Measurements from ENCODE around the gene LYPD8. TPM values are rescaled to one million over a fixed set of nuclear protein-coding genes. Genes with fewer than 3 reads are reported as not detected.

The LYPD8 gene
- total RNA-seq, 4 donors from 2014 or later, result 0.57 TPM; not detected in 3

GRCh38 chr1:248696774-248697173 lies 58.8 kb downstream of the LYPD8 start:
- Histone ChIP-seq H3K27ac (replicated peaks in 1 of 4) (no peak overlapping the region), H3K9me3 (no peaks in the 10 kb centered on the region), H3K4me3 (no peak overlapping the region), H3K4me1 (peaks cover 0 to 14% (median 4%) of the 10 kb centered on the region in 4 donors), H3K36me3 (no peaks in the 10 kb centered on the region), H3K27me3 (peaks cover 0 to 3% (median 0%) of the 10 kb centered on the region in 4 donors)
- TF ChIP-seq POLR2A (IDR thresholded peaks at IDR 0.05; ENCODE audit: low read depth), result no peak
- TF ChIP-seq POLR2AphosphoS5 (IDR thresholded peaks at IDR 0.05), result no peak
- no peak for TF ChIP-seq EP300 (IDR thresholded peaks at IDR 0.05)
- TF ChIP-seq CTCF (IDR thresholded peaks at IDR 0.05), result no peak
- intact Hi-C loops (cut with DNase I), result no loop called here
- no peak for DNase-seq (ENCODE audit: extremely low spot score)
- WGBS, result 73% methylated on average over 3 of the region's 3 CpGs

DNA sequence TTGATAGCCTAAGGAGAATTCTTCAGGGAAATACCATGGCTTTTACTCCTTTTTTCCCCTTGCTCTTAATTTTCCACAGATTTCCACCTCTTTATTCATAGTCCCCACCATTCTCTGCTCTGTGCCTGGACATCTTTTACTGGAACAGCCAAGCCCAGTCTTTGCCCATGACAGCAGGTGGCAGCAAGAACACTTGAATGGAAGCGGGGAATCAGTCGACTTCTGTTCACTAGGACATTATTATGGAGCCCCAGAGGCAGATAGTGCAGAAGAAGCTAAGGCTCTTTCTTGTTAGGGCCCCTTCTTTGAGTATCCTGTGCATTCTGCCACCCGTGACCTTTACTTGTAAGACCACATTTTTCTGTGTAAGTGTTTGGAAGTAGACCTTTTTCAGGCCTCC lies 59.3 kb downstream of the LYPD8 start:
- WGBS, result 70% methylated on average over 3 of the region's 3 CpGs
- Histone ChIP-seq H3K9me3 (no peaks in the 10 kb centered on the region), H3K27ac (replicated peaks in 1 of 4) (no peak overlapping the region), H3K4me3 (no peak overlapping the region), H3K4me1 (peaks cover 0 to 14% (median 4%) of the 10 kb centered on the region in 4 donors), H3K27me3 (peaks cover 0 to 6% (median 0%) of the 10 kb centered on the region in 4 donors), H3K36me3 (no peaks in the 10 kb centered on the region)
- no peak for DNase-seq (ENCODE audit: extremely low spot score)
- TF ChIP-seq CTCF (IDR thresholded peaks at IDR 0.05), result peak in 1 of 3 experiments; percentile 20
- TF ChIP-seq POLR2A (IDR thresholded peaks at IDR 0.05; ENCODE audit: low read depth), result no peak
- intact Hi-C loops (cut with DNase I), result no loop called here

DNA sequence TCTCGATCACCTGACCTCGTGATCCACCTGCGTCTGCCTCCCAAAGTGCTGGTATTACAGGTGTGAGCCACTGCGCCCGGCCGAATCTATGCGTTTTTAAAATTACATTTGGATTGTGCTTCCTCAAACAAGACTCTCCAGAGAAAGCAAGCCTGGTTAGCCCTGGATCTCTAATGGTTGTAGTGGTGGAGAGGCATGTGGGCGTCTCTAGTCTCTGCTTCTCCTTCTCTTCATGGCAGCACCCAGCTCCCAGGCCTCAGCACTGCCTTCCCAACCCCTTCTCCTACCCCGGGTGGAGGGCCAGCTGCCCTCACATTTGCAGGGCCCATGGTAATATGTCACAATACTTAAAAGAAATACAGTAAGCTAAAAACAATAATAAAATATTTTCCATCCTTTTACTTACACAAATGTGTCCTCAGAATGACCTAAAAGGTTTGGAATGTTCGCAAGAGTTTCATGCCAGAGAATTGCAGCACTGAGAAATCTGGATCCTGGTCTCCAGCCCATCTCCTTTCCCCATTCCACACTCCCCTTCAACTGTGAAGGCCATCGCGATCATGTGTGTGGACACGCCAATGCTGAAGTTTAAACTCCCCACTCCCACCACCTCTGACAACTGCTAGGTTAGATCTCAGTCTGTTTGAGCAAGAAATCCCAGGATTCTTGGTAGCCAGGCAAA lies 60.0 kb downstream of the LYPD8 start:
- intact Hi-C loops (cut with DNase I), result no loop called here

GRCh38 chr1:248691567-248692155 lies 63.9 kb downstream of the LYPD8 start:
- H3K9me3 ChIP-seq, result peaks cover 0 to 4% (median 0%) of the 10 kb centered on the region in 4 donors
- 65% methylated on average over 26 of the region's 51 CpGs for WGBS
- no peaks in the 10 kb centered on the region for H3K36me3 ChIP-seq
- no peak overlapping the region for H3K27ac ChIP-seq (replicated peaks in 1 of 4)
- H3K4me1 ChIP-seq, result peaks cover 0 to 14% (median 4%) of the 10 kb centered on the region in 4 donors
- peaks cover 0 to 6% (median 0%) of the 10 kb centered on the region in 4 donors for H3K27me3 ChIP-seq
- H3K4me3 ChIP-seq, result no peak overlapping the region
- TF ChIP-seq POLR2A (IDR thresholded peaks at IDR 0.05; ENCODE audit: low read depth) (no peak), CTCF (IDR thresholded peaks at IDR 0.05) (no peak), POLR2AphosphoS5 (IDR thresholded peaks at IDR 0.05) (no peak), EP300 (IDR thresholded peaks at IDR 0.05) (no peak)
- intact Hi-C loops (cut with DNase I), result no loop called here
- no peak for DNase-seq (ENCODE audit: extremely low spot score)

More for the DNA sequence above, 60.0 kb downstream of the LYPD8 start:
- no peak for TF ChIP-seq EP300 (IDR thresholded peaks at IDR 0.05)
- no peak for TF ChIP-seq POLR2A (IDR thresholded peaks at IDR 0.05; ENCODE audit: low read depth)
- no peak for TF ChIP-seq CTCF (IDR thresholded peaks at IDR 0.05)
- no peak for TF ChIP-seq POLR2AphosphoS5 (IDR thresholded peaks at IDR 0.05)
- no peaks in the 10 kb centered on the region for H3K9me3 ChIP-seq
- H3K27ac ChIP-seq (replicated peaks in 1 of 4), result no peak overlapping the region
- no peak overlapping the region for H3K4me3 ChIP-seq
- H3K36me3 ChIP-seq, result no peaks in the 10 kb centered on the region
- H3K4me1 ChIP-seq, result peaks cover 0 to 14% (median 4%) of the 10 kb centered on the region in 4 donors
- DNase-seq (ENCODE audit: extremely low spot score), result no peak
- peaks cover 0 to 6% (median 0%) of the 10 kb centered on the region in 4 donors for H3K27me3 ChIP-seq
- WGBS, result 89% methylated on average over 13 of the region's 13 CpGs

Small RNA genes within 50 kb of the gene (small RNA-seq; reads per million reads assigned to genes)
- 0 reads per million in 3 donors for gene AHCYP8

Other genes starting within 250 kb of the LYPD8 start
- not detected for gene OR2G6, start 247.7 kb downstream of the LYPD8 start, total RNA-seq
- not detected for gene OR2T29, start 193.0 kb downstream of the LYPD8 start, total RNA-seq
- not detected for gene OR2T34, start 181.0 kb downstream of the LYPD8 start, total RNA-seq
- not detected for gene OR2T10, start 158.1 kb downstream of the LYPD8 start, total RNA-seq
- not detected for gene OR2T11, start 120.7 kb downstream of the LYPD8 start, total RNA-seq
- not detected for gene OR2T35, start 110.5 kb downstream of the LYPD8 start, total RNA-seq
- gene OR2T27, start 100.2 kb downstream of the LYPD8 start, total RNA-seq, result not detected
- gene OR14I1, start 53.0 kb downstream of the LYPD8 start, total RNA-seq, result not detected
- gene SH3BP5L, start 70.2 kb upstream of the LYPD8 start, total RNA-seq, result 10 to 100 TPM; 19.9 to 36.2 (median 28.3) TPM
- gene ZNF672, start 82.5 kb upstream of the LYPD8 start, total RNA-seq, result 10 to 100 TPM; 30.3 to 46.4 (median 39.3) TPM
- gene ZNF692, start 103.3 kb upstream of the LYPD8 start, total RNA-seq, result 10 to 100 TPM; 19.4 to 37.3 (median 30.5) TPM
- 1 to 10 TPM; 3.1 to 5.6 (median 4.1) TPM for gene PGBD2, start 150.5 kb upstream of the LYPD8 start, total RNA-seq